HepG2 (cell line): Measurements from ENCODE around the gene IL18R1. TPM values are rescaled to one million over a fixed set of nuclear protein-coding genes. Genes with fewer than 3 reads are reported as not detected.

Source experiments
- ADNP ChIP-seq: sonication (generic); formaldehyde crosslinking; IDR thresholded peaks from 2 replicates; pipeline ENCODE4 v1.4.0; 2020; ENCODE audit warnings: missing genetic modification reagents
- ARID3A ChIP-seq: IDR thresholded peaks from 2 replicates; pipeline ENCODE4 v1.6.1; 2012; ENCODE audit warnings: low read depth, low read length, improper control_type of control experiment
- BRF2 ChIP-seq: sonication (generic); formaldehyde crosslinking; IDR thresholded peaks from 2 replicates; pipeline ENCODE4 v1.8.1; 2022; ENCODE audit warnings: mild to moderate bottlenecking, missing genetic modification reagents
- CHCHD3 ChIP-seq: sonication (generic); formaldehyde crosslinking; IDR thresholded peaks from 2 replicates; pipeline ENCODE4 v1.8.0; 2022; ENCODE audit warnings: mild to moderate bottlenecking, missing genetic modification reagents, moderate library complexity
- GFI1 ChIP-seq: sonication (generic); formaldehyde crosslinking; IDR thresholded peaks from 2 replicates; pipeline ENCODE4 v1.5.0; 2020; ENCODE audit warnings: missing genetic modification reagents, mild to moderate bottlenecking, borderline replicate concordance
- HOXA5 ChIP-seq: sonication (generic); formaldehyde crosslinking; IDR thresholded peaks from 2 replicates; pipeline ENCODE4 v1.4.0; 2020; ENCODE audit warnings: missing genetic modification reagents
- ISX ChIP-seq: sonication (generic); formaldehyde crosslinking; conservative IDR thresholded peaks from 2 replicates; pipeline ENCODE4 v1.5.0; 2020; ENCODE audit warnings: missing genetic modification reagents
- KLF11 ChIP-seq: IDR thresholded peaks from 2 replicates; pipeline ENCODE4 v1.6.1; 2016; ENCODE audit warnings: missing compliant biosample characterization
- KLF6 ChIP-seq: IDR thresholded peaks from 2 replicates; pipeline ENCODE4 v1.8.0; 2016; ENCODE audit warnings: missing biosample characterization, missing genetic modification reagents
- LBX2 ChIP-seq: sonication (generic); formaldehyde crosslinking; IDR thresholded peaks from 2 replicates; pipeline ENCODE4 v1.5.0; 2020; ENCODE audit warnings: missing genetic modification reagents, mild to moderate bottlenecking, borderline replicate concordance
- NCOA1 ChIP-seq: sonication (generic); formaldehyde crosslinking; IDR thresholded peaks from 2 replicates; pipeline ENCODE4 v1.9.0; 2021; ENCODE audit warnings: missing genetic modification reagents
- NCOA2 ChIP-seq: sonication (generic); formaldehyde crosslinking; IDR thresholded peaks from 2 replicates; pipeline ENCODE4 v1.8.0; 2022; ENCODE audit warnings: inconsistent platforms
- NKX3-1 ChIP-seq: sonication (generic); formaldehyde crosslinking; IDR thresholded peaks from 2 replicates; pipeline ENCODE4 v1.5.0; 2020; ENCODE audit warnings: missing genetic modification reagents
- RBFOX2 ChIP-seq: fragments of 200-400 bp; formaldehyde crosslinking; IDR thresholded peaks from 2 replicates; pipeline ENCODE4 v1.6.1; 2017; ENCODE audit warnings: low read depth, mild to moderate bottlenecking, low read length
- REXO4 ChIP-seq: sonication (generic); formaldehyde crosslinking; IDR thresholded peaks from 2 replicates; pipeline ENCODE4 v1.8.0; 2022; ENCODE audit warnings: missing genetic modification reagents, mild to moderate bottlenecking, borderline replicate concordance
- SIN3A ChIP-seq: IDR thresholded peaks from 2 replicates; pipeline ENCODE4 v1.6.1; 2011; ENCODE audit warnings: low read depth, mild to moderate bottlenecking, control low read depth, low read length, borderline replicate concordance
- SNAI1 ChIP-seq: sonication (generic); formaldehyde crosslinking; IDR thresholded peaks from 2 replicates; pipeline ENCODE4 v1.5.0; 2020; ENCODE audit warnings: mild to moderate bottlenecking, missing genetic modification reagents, borderline replicate concordance
- TOPORS ChIP-seq: sonication (generic); formaldehyde crosslinking; IDR thresholded peaks from 2 replicates; pipeline ENCODE4 v1.8.0; 2023; ENCODE audit warnings: mild to moderate bottlenecking, missing genetic modification reagents
- ZKSCAN1 ChIP-seq: fragments of 150-350 bp; IDR thresholded peaks from 2 replicates; pipeline ENCODE4 v1.6.1; 2014; ENCODE audit warnings: low read length
- ZNF280D ChIP-seq: sonication (generic); formaldehyde crosslinking; IDR thresholded peaks from 2 replicates; pipeline ENCODE4 v1.5.1; 2020; ENCODE audit warnings: mild to moderate bottlenecking, missing genetic modification reagents
- ZNF33A ChIP-seq: sonication (generic); formaldehyde crosslinking; IDR thresholded peaks from 2 replicates; pipeline ENCODE4 v1.5.1; 2020; ENCODE audit warnings: missing genetic modification reagents, mild to moderate bottlenecking, moderate library complexity, borderline replicate concordance
- ZNF569 ChIP-seq: sonication (generic); formaldehyde crosslinking; IDR thresholded peaks from 2 replicates; pipeline ENCODE4 v1.5.0; 2020; ENCODE audit warnings: mild to moderate bottlenecking, missing genetic modification reagents, moderate library complexity, borderline replicate concordance
- ZNF598 ChIP-seq: sonication (generic); formaldehyde crosslinking; IDR thresholded peaks from 2 replicates; pipeline ENCODE4 v1.5.1; 2020; ENCODE audit warnings: mild to moderate bottlenecking, missing genetic modification reagents, borderline replicate concordance
- ZNF768 ChIP-seq: sonication (generic); formaldehyde crosslinking; IDR thresholded peaks from 2 replicates; pipeline ENCODE4 v1.4.0; 2020; ENCODE audit warnings: missing genetic modification reagents
- polyA plus RNA-seq, 8 experiments: library from polyadenylated mRNA; depleted of rRNA in 3 of 8; stranded (reverse) in 7 of 8; unstranded in 1 of 8; fragments of >200 nt; fragmentation: Illumina TruSeq in 4 of 8; extraction: Trizol in 4 of 8; gene quantifications; 2 replicates each; pipeline versions ENCODE4 v1.2.1 to v1.2.3, GENCODE V29; 2011 to 2016; ENCODE audit warnings: low read depth in 4 of 8, missing spikeins in 1 of 8, mixed read lengths in 1 of 8; ENCODE audit not compliant: insufficient read depth in 1 of 8
- total RNA-seq, 5 experiments: library from RNA; depleted of rRNA; stranded (reverse); fragments of >200 nt; fragmentation: Illumina TruSeq; extraction: Trizol; gene quantifications; 2 replicates each; pipeline ENCODE4 v1.2.3, GENCODE V29; 2016; ENCODE audit warnings: low read depth in 1 of 5

Gene IL18R1
- total and polyA plus RNA-seq, 2 of the 13 experiments (the other 11 are each of a cell fraction or from before 2014, with no cell fraction given), result 0.01 to 0.04 TPM

- TF ChIP-seq ZNF280D (CRISPR knock-in tag) (no peak), ZNF569 (CRISPR knock-in tag) (no peak), GFI1 (CRISPR knock-in tag) (no peak), SIN3A (no peak), NCOA2 (peak; percentile 22; the same call in 1 of the 2 replicates), NCOA1 (CRISPR knock-in tag) (peak; percentile 39; the same call in 1 of the 2 replicates), ADNP (no peak), SNAI1 (CRISPR knock-in tag) (no peak), CHCHD3 (CRISPR knock-in tag) (no peak), ZNF33A (CRISPR knock-in tag) (no peak), KLF11 (CRISPR knock-in tag) (0 out of 2 replicates have a peak, but pooled peaks have one; percentile 35), KLF6 (CRISPR knock-in tag) (peak; percentile 38; the same call in 1 of the 2 replicates), REXO4 (no peak), TOPORS (0 out of 2 replicates have a peak, but pooled peaks have one; percentile 73), BRF2 (CRISPR knock-in tag) (no peak), ZKSCAN1 (no peak), LBX2 (CRISPR knock-in tag) (no peak), ARID3A (no peak), ZNF598 (CRISPR knock-in tag) (peak; percentile 83; the same call in 1 of the 2 replicates), ZNF768 (CRISPR knock-in tag) (peak; percentile 84; the same call in 1 of the 2 replicates), HOXA5 (CRISPR knock-in tag) (peak; percentile 76), RBFOX2 (0 out of 2 replicates have a peak, but pooled peaks have one; percentile 27), NKX3-1 (peak; percentile 45; the same call in 1 of the 2 replicates), ISX (CRISPR knock-in tag) (0 out of 2 replicates have a peak, but pooled peaks have one; percentile 69)
Observed at GRCh38 chr2:102355526-102356380, at the start of gene IL18R1 (continued).
